Measurements from ENCODE around the gene TBC1D22A.
"Not testable (repeated sequence)": the region's sequence is repeated elsewhere in the genome, so short reads cannot be mapped to it uniquely, and the experiment has no call there.

Gene TBC1D22A

DNA sequence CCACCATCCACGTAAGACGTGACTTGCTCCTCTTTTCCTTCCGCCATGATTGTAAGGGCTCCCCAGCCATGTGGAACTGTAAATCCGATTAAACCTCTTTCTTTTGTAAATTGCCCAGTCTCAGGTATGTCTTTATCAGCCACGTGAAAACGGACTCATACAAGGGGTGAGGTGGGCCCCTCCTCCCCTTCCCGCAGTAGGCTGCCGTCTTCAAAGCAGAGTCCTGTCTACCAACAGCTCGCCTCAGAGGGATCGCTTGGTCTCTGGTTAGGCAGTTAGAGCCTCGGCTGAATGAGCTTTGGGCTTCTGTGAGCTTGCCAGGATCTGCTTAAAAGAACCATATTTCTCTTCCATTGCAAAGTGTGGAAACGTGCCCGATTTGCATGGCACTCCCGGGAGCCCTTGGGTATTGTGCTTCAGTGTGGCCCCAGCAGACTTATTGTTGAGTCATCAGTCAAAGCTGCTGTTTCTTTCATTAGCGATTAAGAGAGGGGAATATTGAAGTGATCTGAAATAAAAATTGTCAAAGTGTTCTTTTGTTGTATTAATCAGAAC, 338.3 kb downstream of the TBC1D22A start:
- no peak for DNase-seq (ENCODE audit: low read depth in 2 of 2)

DNA sequence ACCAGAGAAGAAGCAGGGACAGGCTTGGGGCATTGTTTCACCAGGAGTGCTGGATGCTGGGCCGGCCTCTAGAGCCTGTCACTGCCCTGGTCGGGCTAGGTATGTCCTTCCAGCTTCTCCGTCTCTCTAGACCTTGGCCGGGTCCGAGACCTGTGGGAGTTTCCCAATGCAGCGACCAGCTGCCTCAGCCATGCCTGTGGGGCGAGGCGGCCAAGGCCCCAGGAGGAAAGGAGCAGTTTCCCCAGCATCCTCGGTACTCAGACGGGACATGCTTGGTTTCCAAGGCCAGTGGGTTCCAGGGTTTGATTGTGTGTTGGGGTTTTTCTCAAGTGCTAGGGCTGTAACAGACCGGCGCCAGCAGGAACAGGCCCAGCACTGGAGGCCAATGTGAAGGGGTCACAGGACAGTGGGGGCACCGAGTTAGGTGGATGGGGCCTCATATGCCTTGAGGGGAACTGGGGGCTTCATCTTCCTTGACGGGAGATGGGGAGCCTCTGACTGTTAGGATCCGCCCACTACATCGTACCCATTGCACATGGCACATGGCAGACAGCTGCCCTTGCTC, 339.0 kb downstream of the TBC1D22A start:
- DNase-seq (ENCODE audit: low read depth in 2 of 2) = no peak

DNA sequence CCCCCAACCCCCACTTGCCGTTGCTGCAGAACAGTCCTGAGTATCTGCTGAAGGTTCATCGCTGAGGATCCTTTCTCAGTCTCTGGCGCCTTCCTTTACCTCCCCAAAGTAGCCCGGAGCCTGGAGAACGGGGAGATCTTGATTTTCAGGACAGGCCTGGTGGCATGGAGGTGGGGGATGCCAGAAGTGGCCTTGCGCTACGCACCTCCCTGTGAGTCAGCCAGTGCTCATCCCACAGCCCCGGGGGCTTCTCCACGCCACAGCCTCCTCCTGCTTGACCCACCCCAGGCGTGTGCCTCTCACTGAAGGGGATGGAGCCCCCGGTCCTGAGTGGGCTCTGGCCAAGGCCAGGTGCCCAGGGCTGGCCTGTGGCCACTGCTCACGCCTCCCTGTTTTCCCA, 339.6 kb downstream of the TBC1D22A start:
- no peak for DNase-seq (ENCODE audit: low read depth in 2 of 2)

DNA sequence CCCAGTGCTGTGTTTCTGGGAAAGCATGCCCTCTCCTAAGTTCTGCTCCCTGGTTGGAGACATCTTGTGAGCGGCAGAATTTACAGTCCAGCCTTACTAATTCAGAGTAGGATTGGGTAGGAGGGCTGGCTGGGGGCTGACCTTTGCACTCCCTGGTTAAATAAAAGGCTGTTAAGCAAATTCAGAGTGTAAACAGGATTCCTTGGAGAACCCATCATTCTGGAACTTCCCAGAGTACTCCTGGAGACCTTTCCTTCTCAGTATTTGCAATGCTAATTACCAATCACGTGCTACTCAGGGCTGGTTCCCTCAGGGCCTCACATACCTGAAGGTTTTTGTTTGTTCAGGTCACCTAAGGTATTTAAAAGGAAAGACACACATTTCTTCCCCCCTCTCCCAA, 340.2 kb downstream of the TBC1D22A start:
- no peak for DNase-seq (ENCODE audit: low read depth in 2 of 2)

DNA sequence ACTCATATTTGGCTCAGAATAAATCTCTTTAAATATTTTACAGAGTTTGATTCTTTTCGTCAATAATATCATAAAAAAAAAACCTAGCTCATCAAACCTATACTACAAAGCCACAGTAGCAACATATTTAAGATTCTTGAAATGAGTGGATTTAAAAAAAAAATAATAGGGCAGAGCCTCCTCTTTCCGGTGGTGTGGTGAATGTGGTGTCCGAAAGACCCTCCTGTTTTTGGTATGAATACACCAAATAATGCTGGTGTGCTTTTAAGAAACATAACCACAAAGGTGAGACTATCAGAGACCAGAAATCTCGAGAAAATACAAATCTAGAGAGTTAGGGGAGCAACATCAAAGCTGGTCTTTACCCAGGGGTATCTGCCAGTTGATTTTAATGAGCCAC, 342.6 kb downstream of the TBC1D22A start:
- no peak for DNase-seq (ENCODE audit: low read depth in 2 of 2)

DNA sequence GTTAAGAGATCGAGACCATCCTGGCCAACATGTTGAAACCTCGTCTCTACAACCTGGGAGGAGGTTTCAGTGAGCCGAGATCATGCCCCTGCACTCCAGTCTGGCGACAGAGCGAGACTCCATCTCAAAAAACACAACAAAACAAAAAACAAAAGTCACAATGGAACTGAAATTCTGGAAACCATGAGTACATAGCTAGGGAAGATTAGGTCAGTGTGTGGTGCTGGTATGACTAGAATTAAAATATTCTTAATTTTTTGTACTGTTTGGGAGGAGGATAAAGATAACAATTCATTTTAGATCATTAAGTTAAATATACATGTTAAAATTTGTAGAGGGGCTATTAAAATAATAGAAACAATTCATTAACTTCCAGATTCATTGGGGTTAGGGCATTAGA, 344.4 kb downstream of the TBC1D22A start:
- no peak for DNase-seq (ENCODE audit: low read depth in 2 of 2)

DNA sequence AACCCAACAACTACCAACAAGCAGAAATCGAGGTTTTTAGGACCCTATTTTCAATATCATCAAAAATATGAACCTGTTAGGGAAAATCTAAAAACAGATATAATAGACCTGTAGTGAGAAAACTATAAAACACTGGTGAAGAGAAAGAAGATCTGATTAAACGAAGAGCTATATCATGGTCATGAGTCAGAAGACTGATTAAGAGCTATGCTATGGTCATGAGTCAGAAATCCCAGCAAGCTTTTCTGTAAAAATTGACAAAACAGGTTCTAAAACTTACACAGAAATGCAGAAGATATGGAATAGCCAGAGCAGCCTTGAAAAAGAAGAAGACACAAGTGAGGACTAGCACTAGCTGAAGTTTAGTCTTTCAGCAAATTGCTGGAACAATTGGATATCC, 345.0 kb downstream of the TBC1D22A start:
- DNase-seq (ENCODE audit: low read depth in 2 of 2) = no peak

DNA sequence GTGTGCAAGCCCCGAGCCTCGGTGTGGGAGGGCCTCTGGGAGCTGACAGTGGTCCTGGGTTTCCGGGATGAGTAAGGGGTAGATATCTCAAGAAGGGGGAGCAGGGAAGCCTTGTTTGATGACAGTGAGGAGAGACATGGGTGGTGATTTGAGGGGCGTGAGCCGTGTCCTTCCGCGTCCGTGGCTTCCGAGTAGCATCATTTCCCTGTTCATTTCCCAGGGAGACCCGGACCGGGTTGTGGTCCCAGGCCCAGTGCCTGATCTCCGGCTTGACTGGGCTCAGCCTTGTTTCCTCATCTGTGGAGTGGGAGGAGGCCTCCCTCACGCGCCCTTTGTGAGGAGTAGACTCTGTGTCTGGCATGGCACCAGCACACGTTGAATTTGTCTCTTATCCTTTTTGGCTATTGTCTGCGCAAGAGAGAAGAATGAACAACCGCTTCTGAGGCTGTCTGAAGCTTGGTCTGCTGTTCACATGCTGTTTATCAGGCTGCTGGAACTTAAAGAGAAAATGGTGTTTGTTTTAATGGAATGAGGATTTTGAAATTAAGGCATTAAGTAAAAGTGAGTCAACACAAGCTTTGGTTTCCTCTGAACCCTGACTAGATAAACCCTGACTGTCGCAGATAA, 348.5 kb downstream of the TBC1D22A start:
- no peak for DNase-seq (ENCODE audit: low read depth in 2 of 2)

DNA sequence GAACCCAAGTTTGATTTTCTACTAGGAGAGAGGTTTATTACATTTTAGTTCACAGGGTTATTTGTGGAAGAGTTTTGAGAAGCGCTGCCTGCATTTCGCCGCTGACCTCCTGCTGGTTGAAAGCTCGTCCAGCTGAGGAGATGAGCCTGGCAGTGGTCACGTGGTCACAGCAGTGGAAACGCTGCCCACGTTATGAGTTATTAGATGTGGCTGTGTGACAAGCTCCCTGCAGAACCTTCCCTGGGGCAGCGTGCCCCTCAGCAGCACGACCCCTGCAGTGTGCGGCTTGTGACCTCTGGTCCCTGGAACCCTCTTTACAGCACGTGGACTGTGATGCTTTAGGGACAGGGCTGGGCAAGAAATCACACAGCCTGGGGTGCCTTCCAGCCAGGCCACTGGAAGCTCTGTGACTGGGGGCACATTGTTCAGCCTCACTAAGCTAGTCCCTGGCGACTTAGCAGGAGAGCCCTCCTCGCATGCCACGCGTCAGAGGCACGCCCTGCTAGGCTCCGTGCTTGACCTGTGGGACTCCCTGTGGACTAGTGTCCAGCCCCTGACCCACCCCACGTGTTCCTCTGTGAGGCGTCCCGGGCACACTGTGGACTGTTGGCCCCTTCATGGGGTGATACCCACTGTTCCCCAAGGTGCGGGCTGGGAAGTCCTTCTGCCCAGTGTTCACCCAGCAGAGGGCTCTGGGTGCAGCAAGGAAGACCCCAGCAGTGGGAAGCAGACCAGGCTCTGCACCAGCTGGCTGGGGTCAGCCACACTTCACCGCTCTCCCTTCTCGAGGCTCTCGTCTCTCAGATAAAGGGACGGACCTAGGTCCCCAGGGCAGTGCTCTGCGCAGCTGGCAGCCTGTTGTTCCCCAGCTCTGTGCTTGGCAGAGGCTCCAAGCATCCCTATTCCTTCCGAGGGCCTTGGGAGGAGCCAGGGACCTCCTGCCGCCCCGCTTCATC, 349.5 kb downstream of the TBC1D22A start:
- no peak for DNase-seq (ENCODE audit: low read depth in 2 of 2)

DNA sequence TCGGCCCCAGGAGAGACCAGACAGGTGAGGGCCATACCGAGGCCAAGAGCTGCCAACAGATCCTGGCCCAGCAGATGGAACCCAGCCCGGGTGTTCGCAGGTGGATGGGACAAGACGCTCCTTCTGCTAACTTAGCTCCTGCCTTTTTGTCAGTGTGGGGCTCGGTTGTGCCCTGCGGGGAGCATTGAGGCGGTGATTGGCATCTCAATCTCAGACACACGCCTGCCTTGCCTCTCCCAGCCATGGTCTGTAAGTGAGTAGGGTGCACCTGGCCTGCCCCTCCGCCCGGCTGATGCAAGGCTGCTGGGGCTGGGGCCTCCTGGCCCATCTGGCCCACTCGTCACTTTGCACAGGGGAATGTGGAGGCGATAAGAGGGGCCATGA, 350.1 kb downstream of the TBC1D22A start:
- DNase-seq (ENCODE audit: low read depth in 2 of 2) = no peak

DNA sequence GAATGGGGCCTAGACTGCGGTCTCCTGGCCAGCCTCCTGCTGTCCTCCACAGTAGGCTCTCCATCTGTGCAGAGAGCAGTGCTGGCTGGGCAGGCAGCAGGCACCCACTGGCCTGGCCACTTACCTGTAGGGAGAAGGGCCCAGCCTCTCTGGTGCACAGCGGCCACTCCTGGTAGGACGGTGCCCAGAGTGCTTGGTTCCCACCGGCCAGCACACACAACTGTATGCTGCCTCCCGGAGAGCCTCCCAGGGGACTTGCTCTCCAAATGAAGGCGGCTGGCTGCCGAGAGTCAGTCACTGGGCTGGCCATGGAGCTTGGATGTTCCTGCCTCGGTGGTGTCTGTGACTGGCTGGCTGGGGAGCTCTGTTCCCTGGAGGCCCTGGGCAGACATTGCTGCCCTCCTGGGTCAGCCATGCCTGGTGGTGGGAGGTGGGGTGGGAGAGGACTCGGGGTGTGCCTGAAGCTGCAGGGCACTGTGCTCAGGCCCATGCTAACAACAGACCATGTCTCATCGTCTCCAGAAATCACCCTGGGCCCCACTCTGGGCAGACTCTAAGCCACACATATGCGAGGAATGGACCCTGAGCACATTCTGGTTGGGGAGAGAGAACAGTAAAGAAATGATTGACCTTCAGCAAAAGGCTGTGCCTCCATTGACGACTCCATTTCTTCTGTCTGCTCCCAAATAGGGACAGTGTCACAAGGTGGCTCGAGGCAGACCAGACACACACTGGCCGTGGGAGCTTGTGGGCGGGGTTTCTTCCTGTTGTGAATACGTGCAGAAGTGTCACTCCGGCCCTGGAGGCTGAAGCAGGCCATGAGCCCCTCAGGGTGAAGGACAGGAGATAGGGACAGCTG, 350.8 kb downstream of the TBC1D22A start:
- no peak for DNase-seq (ENCODE audit: low read depth in 2 of 2)

DNA sequence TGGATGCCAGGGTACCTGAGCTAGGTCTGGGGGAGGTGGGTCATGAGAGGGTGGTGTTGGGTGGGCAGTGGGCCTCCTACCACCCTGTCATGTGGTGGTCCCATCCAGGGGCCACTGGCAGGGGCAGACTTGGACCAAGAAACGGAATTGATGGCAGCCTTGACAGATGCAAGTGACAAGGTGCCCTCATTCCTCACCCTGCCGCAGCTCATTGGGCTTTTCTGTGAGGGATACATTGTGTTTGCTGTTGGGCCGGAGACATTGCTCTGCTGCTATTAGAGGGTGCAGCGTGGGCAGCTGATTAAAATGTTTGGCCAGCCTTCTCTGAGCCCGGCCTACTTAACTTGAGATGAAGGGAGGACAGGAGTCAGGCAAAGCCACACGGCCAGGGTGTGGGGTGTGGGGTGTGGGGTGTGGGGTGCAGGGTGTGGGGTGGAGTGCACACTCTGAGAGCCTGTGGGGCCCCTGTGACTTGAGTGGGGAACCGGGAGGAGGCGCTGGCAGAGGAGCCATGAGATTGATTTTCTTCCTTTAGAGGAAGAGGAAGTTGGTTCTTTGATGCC, 351.5 kb downstream of the TBC1D22A start:
- no peak for DNase-seq (ENCODE audit: low read depth in 2 of 2)

DNA sequence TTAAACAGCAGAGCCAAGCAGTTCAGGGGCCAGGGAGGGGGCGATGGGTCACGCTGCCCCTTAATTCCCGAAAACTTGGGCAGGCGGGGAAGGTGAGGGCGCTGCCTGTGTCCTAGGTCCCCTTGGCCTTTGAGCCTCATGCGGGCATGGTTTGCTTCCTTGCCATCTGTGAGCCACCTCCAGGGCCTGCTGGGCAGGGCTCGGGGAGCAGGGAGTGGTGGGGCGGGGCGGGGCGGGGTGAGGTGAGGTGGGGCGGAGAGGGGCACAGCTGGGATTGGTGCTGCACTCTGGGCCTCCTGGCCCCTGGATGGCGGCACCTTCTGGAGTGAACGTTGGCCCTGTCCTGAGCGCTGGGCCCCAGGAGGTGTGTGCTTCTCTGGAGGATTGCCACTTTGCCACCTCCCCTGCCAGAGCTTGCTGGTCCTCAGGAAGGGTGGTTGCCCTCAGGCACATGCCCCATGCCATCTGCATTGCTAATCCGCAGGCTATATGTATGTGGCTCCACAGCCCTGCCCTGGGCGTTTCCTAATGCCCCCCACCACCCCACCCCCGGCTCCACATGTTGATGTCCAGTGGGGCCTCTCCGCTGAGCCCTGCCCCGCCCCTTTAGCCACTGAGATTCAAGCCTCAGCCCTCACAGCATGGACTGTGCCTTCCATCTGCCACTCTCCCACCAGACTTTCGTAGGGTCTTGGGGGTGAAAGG, 352.5 kb downstream of the TBC1D22A start:
- DNase-seq (ENCODE audit: low read depth in 2 of 2) = no peak

DNA sequence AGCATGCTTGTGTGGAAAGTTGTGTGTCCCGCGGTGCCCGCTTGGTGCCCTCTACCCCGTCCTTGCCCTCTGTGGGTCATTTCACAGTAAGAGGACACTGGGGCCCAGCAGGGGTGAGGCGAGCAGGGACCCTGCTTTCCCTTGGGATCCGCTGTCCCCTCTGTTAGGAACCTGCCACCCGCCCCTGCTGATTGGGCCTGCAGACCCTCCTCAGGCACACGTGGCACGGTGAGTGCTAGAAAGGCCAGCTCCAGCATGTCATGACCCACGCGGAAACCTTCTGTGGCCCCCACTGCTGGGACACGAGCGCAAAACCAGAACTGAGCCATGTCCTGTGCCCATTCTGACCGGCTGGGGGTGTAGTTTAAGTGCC, 353.1 kb downstream of the TBC1D22A start:
- DNase-seq (ENCODE audit: low read depth in 2 of 2) = no peak

DNA sequence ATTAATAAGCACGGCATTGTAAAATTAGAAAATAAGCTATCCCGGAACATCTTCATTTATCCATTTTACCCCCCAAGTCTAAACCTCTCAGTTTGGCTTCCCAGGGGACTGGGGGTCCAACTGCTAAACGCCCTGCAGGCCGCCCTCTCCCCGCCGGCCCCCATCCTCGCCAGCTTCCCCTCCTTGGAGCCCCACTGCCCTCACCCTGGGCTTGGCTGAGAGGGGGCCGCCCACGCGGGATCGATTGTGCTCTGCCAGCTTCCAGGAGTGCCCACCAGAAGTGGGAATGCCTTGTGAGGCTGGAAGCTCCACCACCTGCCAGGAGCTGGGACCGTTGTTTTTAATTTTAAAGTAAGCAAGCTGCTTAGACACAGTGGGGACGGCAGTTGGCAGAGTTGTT, 353.5 kb downstream of the TBC1D22A start:
- DNase-seq (ENCODE audit: low read depth in 2 of 2) = no peak

DNA sequence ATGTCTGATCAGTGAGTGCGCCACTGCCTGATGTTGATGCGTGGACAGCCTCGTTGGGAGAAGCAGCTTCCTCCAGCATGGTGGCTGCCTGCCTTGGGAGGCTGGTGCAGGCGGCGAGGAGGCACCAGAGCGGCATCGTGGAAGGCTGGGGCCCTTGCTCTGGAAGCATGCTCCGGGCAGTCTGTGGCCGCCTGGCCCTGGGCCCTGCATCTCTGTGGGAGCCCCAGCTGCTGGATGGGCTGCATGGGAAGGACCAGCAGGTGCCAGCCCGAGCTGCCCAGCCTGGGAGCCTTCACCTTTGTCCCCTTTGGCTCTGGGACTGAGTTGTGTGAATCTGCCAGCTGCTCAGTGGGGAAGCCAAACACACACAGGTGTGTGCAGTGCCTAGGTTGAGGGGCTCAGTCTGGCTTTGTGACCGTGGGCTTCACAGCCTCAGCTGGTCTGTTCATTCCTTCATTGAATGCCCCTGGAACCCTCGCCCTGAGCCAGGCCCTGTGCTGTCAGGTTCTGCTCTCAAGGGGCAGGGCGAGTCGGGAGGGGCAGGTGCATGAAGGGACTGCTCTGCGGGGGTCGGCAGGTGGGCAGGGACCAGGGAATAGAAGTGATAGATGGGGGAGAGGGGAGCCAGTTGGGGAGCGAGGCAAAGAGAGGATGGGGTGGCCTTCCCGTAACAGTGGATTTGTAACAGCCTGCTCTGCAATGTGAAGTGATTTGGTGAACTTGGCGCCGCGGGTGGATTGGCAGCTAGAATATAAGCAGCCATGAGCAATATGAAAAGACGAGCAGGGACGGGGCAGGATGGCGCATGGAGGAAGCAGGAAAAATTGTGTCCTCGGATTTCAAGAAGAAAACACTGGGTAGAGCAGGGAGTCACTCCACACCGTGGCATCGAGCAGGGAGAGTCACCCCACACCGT, 354.2 kb downstream of the TBC1D22A start:
- DNase-seq (ENCODE audit: low read depth in 2 of 2) = no peak

DNA sequence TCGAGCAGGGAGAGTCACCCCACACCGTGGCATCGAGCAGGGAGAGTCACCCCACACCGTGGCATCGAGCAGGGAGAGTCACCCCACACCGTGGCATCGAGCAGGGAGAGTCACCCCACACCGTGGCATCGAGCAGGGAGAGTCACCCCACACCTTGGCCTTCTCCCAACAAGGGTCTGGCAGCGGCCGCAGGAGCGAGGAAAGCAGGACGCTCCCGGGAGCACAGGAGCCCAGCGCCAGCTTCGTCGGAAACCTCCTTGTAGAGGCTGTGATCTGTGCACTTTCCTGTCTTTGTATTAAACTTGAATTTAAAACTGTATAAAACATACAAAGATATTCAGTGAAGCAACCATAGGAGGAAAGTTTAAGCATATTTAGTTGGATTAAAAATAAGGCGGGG, 355.0 kb downstream of the TBC1D22A start:
- DNase-seq (ENCODE audit: low read depth in 2 of 2) = not testable (repeated sequence)

DNA sequence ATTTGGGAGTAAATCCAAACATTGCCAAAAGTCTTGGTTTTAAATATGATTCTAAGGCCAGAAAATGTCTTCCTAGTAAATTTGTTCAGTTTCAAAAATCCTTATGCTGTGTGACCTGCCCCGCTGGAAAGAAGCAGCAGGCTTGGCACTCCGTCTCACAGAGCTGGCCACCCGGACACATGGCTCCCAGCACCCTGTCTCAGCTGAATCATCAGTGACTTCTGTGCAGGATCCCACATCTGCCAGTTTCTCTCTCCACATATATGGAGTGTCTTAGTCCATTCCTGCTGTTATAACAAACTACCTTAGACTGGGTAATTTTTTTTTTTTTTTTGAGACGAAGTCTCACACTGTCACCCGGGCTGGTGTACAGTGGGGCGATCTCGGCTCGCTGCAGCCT, 356.7 kb downstream of the TBC1D22A start:
- no peak for DNase-seq (ENCODE audit: low read depth in 2 of 2)

DNA sequence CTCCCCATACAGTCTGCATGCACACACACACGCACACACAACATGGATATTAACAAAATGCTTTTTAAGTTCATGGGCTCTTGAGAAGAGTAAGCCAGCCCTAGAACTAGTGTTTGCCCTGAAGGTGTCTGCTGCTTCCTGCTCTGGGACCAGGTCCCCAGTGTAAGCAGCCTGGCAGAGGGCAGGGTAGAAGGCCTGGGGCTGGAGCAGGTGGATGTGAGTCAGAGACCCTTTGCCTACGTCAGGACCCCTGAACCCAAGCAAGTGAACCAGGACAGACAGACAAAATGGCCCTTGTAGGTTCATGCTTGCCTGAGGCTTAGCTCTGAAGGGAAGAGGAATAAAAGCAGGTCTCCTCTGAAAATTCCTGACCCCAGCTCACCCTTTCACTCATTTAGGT, 357.9 kb downstream of the TBC1D22A start:
- DNase-seq (ENCODE audit: low read depth in 2 of 2) = no peak

DNA sequence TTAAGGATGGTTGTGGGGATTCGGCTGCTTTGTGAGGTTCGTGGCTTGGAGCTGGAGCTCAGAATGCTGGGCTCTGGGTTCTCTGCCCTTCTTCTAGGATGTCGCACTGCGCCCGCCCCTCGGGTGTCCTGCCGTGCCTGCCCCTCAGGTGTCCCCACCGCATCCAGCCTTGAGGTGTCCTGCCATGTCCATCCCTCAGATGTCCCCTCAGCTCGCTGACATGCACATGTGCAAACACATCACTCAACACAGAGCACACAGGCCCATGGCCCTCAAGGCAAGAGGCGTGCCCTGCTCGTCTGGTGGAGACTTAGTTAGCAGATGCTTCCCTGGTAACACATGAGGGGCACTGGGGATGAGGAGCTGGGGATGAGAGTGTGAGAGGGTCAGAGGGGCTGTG, 359.3 kb downstream of the TBC1D22A start:
- DNase-seq (ENCODE audit: low read depth in 2 of 2) = no peak

Data from stimulated activated CD4-positive, alpha-beta T cell treated with anti-CD3 and anti-CD28 coated beads, Interleukin-15, amount 100 ng/mL, for 48 hours (primary cell).